ENCODE measurements around the gene SMPD3.

DNA sequence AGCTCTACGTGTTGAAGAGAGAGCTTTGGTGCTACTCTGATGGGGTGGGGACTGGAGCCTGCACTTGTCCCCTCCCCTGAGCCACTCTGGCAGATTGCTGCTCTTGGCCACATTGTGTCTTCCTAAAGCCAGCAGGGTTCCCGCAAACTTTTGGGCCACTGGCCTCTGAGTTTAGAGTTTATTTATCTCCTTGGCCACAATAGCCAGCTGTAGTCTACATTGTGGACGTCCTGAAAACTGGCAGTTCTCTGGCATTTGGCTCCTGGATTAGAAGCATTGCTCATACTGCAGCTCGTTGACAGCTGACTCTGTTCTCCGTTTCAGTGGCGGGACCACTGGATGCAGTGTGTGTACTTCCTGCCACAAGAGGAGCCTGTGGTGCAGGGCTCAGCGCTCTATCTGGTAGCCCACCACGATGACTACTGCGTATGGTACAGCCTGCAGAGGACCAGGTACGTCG lies 102.9 kb downstream of the SMPD3 start:
- no peak for TF ChIP-seq POLR2A (IDR thresholded peaks at IDR 0.05)
- TF ChIP-seq, protein P1, sequence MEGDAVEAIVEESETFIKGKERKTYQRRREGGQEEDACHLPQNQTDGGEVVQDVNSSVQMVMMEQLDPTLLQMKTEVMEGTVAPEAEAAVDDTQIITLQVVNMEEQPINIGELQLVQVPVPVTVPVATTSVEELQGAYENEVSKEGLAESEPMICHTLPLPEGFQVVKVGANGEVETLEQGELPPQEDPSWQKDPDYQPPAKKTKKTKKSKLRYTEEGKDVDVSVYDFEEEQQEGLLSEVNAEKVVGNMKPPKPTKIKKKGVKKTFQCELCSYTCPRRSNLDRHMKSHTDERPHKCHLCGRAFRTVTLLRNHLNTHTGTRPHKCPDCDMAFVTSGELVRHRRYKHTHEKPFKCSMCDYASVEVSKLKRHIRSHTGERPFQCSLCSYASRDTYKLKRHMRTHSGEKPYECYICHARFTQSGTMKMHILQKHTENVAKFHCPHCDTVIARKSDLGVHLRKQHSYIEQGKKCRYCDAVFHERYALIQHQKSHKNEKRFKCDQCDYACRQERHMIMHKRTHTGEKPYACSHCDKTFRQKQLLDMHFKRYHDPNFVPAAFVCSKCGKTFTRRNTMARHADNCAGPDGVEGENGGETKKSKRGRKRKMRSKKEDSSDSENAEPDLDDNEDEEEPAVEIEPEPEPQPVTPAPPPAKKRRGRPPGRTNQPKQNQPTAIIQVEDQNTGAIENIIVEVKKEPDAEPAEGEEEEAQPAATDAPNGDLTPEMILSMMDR (IDR thresholded peaks at IDR 0.05) = no peak
